Medulla oblongata (tissue), 1 donor: ENCODE results near the gene LTA.

Experiments
- DNase-seq: peaks from one replicate; pipeline ENCODE4 v3.0.0-alpha.2; 2015; ENCODE audit errors: extremely low spot score

Gene LTA

DNA sequence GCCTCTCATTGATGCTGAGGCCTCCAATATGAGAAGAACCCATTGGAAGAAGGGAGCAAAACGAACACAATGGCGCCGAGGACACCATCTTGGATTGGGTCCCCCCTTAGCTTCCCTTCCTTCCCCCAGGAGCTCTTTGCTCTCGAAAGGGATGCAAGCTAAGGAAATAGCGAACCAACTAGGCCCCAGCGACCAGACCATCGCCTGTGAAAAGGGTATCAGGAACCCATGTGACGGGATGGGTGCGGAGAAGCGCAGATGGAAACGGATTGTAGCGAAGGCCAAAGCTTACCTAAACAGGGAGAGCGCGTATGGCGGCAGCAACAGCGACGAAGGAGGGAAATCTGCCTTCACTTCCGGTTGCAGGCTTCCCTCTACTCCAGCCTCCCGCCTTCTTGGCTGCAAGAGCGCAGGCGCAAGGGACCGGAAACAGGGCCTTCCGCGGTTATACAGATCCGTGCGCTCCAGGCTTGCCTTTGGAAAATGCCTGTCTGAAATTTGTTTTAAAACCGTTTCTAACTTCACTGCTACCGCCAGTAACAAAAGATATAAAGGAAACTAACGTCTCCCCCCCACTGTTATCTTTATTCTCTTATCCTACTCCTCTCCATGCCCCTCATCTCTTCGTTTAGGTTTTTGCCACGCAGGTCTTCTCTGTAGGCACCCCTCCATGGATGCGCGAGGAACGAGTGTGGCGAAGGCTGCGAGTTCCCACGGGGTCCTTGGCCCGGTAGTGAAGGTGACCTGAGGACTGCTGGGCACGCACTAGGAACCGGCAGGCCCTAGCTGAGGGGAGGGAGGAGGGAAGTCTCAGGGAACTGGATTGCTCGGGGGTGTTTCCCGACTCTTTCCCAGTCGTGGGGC, 30.2 kb upstream of the LTA start, which contains the start of gene DDX39B:
TSS of gene DDX39B (minus strand) at position 346 of the 864 bp plus-strand sequence. CDS start 1,471 bp downstream, outside the sequence.
- DNase-seq: peak; percentile 99

DNA sequence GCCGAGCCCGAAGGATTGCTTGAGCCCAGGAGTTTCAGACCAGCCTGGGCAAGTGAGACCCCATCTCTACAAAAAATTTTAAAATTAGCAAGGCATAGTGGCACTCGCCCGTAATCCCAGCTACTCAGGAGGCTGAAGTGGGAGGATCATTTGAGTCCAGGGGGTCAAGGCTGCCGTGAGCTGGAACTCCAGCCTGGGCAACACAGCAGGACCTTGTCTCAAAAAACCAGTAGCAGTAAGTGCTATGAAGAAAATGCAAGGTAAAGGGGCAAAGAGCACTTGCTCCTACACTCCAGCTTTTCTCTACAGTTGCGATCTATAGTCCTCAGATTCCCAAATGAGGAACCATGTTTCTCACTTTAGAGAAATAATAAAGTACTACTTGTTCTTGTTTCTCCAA, 28.4 kb upstream of the LTA start:
- DNase-seq: no peak

DNA sequence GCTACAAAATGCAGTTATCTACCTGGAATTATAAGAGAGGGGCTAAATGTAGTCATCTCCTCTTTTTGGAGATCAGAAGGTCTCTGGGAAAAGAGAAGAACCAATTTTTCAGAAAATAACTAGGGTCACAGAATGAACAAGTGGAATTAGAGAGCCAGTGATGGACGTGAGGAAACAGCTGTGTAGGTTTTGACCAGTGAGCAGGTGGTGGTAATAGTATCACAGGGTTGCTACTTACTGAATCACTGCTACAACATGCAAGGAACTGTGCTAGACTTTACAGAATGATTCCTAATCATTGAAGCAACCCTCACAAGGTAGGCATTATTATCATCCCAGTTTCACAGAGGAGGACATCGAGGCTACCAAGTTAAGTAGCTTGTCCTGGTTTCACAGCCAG, 27.4 kb upstream of the LTA start:
- no peak for DNase-seq

DNA sequence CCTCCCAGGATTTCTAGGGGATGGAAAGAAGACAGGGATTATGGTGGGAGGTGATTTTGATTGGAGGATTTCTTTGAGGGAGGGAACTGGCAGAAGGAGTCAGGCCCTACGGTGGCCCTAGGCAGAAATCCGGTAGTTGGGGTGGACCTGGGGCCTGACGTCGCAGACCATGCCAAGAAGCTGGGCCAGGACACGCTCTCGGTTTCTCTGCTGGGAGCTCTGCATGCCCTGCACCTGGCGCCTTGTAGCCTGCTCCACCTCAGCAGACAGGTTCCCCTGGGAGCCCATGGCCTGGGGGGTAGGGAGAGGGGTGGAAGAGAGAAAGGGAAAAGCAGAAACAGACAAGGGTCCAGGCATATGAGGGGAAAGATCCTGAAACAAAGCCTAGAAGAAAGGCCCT, 26.8 kb upstream of the LTA start:
- no peak for DNase-seq

DNA sequence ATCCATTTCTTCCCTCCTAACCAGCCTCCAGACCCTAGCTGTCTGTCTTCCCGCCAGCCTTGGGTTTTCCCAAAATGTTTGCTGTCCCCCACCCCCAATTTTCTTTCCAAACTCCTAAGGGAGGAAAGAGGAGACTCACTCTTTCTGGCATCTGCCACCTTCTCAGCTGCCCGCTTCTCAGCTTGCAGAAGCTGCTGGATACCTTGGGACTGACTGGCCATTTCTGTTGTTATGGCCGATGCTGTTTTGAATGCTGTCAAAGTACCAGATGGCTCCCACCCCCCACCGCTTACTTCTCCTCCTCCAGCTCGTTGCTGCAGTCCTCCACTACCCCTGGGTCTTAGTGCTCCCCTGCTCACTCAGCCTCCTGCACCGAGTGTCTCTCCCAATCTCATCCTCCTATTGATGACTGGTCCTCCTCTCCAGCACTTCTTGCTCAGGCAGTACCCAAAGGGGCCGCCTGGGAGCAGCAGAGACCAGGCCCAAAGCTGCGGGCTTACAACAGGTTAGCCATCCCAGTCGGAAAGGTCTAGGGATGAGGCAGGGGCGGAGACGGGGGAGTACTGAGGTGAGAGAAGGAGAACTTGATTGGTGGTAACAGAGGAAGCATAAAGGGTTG, 25.6 kb upstream of the LTA start, which contains the start of gene ATP6V1G2:
TSS of gene ATP6V1G2 (minus strand) at position 270 of the 619 bp plus-strand sequence. CDS start at position 221, 49 bp downstream.
- peak; percentile 96 for DNase-seq

DNA sequence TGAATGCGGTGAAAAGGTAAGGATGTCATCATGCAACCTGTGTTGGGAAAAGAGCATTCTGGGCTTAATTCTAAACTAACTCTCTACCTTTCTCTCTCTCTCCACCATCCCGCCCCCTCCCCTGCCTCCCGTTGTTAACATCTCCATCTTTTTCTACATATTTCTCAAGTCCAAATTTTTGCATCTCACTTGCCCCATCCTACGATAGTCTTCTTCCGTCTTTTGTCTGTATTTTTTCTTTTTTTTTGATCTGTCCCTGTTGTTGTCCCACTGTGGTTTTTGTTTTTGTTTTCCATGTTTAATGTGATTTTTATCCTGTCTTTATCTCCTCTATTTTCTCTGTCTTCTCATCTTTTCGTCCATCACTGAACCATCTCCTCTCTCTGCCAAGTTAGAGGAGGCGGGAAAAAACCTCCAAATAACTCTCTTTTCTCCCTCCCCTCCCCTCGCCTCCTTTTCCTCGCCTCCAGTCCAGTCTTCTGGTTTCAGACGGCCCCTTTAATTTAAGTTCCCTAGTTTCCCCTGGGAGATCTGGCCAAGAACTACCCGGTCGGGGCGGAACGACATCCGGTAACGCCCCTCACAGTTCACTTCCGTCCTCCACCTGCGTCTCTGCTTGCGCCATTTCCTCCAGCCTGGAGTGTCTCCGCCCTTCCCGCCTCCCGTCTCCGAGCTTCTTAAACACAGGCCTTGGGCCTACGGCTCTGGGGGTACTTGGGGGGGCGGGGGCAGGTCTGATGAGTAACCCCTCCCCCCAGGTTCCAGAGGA, 24.9 kb upstream of the LTA start, which contains the start of gene NFKBIL1:
TSS of gene NFKBIL1 (plus strand) at position 651 of the 769 bp plus-strand sequence. CDS start at position 738, 87 bp downstream.
- DNase-seq: peak; percentile 98

DNA sequence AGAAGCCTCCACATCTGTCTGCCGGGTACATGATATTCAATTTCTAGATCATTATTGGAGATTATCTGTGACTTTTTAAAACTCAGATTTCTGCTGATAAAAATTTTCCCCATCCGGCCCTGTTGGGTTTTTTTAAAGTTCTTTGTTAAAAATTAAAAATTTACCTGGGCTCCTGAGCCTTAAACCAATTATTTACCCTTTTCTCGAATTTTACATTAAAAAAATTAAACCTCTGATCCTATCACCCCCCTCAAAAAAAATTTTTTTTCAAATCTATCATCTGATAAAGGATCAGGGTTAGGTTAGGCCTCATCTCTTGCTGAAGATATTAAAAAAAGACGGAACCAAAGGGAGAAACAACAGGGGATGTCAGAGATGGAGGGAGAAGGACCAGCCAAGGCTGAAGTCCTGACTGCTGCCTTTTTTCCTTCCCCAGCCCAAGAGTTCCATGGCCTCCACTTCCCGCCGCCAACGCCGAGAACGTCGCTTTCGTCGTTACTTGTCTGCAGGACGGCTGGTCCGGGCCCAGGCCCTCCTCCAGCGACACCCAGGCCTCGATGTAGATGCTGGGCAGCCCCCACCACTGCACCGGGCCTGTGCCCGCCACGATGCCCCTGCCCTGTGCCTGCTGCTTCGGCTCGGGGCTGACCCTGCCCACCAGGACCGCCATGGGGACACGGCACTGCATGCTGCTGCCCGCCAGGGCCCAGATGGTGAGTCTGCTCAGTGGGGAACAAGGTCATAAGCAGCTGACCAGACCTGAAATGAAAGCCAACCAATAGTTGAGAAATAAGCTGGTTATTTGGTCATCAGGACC, 24.2 kb upstream of the LTA start:
- no peak for DNase-seq

DNA sequence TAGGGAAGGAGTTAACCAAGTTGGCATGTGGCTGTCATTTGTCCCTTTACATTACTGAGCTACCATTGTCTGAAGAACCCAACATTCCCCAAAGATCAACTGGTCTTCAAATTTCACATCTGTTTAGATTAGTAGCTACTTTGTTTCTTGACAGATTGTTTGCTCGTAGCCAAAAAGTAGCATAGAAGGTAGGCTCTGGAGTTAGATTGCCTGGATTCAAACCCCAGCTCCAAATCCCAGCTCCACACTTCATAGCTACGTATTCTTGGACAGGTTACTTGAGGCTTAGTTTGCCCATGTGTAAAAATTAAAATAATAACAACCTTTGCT, 23.6 kb upstream of the LTA start:
- DNase-seq: no peak

DNA sequence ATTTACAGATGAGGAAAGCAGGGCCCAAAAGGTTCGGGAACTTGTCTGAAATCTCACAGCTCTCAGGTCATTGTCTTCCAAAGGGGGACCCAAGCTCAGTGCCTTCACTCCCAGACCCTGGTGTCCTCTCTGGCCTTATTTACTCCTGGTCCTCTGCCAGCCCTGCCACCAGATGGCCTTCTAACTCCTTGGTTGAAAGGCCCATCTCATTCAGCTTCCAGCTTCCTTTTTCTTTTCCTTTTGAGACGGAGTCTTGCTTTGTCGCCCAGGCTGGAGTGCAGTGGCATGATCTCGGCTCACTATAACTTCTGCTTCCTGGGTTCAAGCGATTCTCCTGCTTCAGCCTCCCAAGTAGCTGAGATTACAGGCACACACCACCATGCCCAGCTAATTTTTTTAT, 20.7 kb upstream of the LTA start:
- peak; percentile 71 for DNase-seq

DNA sequence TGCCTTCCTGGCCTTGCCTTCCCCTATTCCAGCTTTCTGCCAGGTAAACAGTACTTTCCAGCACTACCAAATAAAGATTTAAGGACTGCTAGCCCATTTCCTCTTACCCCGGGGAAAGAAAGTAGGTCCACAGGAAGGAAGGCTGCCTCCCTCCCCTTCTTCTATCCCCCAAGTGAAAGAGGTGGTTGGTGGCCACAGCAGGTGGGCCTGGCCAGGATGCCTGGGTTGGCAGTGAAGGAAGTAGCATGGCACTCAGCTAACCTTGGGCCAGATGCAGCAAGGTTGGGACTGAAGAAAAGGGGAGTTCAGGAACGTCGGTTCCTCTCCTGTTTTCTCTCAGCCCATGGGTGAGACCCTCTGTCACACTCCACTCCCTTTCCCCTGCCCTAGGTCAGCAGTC, 15.8 kb upstream of the LTA start:
- no peak for DNase-seq

DNA sequence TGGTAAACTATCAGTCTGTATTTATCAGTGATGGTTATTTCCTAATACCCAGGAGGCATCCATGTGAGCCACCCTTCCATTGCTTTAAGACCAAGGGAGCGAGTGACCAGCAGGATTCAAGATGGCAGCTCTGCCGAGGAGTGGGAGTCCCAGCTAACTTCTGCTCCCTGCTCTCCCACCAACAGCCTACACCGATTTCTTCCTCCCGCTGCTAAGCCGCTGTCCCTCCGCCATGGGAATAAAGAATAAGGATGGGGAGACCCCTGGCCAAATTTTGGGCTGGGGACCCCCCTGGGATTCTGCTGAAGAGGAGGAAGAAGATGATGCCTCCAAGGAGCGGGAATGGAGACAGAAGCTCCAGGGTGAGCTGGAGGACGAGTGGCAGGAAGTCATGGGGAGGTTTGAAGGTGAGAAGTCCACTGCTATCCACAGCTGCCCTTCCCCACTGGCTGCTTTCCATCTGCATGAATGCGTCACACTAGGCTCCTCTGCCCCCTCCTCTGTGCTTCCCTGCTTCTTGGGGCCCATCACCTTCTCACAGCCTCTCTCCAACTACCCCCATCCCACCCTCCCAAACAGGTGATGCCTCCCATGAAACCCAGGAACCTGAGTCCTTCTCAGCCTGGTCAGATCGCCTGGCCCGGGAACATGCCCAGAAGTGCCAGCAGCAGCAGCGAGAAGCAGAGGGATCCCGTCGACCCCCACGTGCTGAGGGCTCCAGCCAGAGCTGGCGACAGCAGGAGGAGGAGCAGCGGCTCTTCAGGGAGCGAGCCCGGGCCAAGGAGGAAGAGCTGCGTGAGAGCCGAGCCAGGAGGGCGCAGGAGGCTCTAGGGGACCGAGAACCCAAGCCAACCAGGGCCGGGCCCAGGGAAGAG, 14.4 kb upstream of the LTA start:
- DNase-seq: no peak

DNA sequence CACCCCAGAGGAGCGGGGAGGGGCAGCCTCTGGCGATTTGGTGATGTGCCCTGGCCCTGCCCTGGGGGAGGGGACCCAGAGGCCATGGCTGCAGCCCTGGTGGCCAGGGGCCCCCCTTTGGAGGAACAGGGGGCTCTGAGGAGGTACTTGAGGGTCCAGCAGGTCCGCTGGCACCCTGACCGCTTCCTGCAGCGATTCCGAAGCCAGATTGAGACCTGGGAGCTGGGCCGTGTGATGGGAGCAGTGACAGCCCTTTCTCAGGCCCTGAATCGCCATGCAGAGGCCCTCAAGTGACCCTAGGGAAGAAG, 13.8 kb upstream of the LTA start:
- DNase-seq: no peak

DNA sequence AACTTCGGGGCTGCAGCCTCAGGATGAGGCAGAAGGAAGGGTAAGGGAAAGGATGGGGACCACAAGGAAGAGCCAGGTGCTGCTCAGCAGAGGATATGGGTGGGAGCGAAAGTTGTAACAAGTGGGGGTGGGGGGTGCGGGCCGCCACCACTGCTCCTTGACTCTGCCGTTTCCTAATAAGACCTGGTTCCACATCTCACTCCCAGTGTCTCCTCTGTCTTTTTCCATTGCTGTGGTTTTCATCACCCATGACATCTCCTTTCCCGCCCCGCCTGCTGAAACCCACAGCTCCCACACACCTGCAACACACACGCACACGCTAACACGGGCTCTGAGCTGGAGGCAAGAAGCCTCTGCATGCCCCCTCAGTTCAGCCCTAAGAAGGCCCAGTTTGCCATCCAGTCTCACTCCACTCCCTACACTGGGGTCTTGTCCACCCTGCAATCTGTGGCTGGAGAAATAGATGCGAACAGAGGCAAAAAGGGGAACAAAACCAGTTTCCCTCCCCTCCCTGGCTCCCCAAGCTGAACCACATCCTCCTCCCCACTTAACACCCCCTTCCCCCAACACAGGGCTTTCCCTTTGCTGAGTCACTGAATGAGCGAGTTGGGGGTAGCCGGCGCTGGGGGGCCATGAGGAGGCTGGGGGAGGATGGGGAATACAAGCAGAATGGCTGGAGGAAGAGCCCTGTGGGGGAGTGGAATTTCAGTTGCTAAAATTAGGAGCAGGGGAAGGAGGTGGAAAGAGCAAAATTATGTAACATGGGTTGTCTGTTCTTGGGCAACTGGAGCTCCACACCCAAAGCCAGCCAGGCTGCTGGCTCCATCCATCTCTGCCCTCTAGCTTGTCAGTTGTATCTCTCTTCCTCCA, 13.2 kb upstream of the LTA start:
- DNase-seq: peak; percentile 71

DNA sequence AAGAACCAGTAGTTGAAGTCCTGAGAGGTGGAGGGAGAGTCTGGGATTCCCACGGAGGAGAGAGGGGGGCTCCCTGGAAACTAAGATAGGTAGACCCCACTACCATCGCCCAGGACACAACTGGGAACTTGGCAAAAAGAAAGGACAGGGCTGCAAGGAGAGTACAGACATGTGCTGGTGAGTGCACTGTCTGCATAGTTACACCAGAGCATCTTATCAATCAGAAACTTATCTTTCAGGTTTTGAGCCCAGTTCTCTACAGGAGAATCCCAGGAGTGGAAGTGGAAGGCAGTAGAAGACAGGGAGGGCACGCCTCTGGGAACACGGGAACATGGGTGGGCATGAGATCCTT, 12.5 kb upstream of the LTA start:
- DNase-seq: no peak

DNA sequence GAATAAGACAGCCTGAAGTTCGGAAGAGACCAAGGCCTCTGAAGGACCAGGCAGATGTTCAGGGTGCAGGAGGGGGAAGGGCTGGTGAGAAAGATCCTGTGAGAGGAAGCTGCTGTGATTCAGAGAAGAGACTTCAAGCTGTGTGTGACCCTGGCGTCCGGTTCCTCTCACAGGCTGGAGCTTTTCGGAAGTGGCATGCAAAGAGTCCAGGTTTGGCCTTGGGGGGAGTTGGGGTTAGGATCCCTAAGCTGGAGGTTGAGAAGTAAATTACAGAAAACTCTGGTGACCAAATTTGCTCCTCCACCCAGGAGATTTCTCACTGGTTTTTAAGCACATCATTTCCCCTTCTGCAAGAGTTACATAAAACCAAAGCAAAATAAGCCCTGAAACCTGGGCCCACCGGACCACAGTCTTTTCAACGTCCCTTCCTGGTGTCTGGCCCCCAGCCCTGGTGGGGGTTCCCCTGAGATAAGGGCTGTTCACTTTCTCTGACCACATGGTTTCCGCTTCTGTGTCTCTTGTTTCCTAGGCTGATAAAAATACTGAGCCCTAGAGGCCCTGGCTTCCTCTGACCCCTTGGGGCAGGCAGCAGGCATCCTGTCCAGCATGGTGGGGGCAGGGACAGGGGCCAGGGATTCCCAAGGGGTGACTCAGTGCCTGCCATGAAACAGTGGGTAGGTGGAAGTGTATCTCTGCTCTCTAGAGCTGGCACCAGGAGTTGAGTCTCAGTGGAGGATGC, 12.0 kb upstream of the LTA start:
- DNase-seq: peak; percentile 78

DNA sequence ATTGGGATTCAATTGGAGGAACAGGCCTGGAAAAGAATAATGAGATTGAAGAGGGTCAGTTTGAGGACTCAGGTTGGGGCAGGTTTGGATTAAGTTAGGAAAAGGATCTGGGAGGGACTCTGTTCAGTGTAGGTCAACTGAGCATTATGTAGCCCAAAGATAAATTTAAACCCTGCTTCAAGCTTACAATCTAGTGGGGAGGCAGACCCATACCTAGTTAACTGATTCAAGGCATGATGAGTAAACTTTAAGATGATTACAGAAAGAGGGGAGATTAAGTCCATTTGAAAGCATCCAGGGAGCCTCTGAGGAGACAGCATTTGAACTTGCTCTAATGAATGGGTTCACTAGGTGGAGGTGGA, 11.4 kb upstream of the LTA start:
- DNase-seq: no peak

DNA sequence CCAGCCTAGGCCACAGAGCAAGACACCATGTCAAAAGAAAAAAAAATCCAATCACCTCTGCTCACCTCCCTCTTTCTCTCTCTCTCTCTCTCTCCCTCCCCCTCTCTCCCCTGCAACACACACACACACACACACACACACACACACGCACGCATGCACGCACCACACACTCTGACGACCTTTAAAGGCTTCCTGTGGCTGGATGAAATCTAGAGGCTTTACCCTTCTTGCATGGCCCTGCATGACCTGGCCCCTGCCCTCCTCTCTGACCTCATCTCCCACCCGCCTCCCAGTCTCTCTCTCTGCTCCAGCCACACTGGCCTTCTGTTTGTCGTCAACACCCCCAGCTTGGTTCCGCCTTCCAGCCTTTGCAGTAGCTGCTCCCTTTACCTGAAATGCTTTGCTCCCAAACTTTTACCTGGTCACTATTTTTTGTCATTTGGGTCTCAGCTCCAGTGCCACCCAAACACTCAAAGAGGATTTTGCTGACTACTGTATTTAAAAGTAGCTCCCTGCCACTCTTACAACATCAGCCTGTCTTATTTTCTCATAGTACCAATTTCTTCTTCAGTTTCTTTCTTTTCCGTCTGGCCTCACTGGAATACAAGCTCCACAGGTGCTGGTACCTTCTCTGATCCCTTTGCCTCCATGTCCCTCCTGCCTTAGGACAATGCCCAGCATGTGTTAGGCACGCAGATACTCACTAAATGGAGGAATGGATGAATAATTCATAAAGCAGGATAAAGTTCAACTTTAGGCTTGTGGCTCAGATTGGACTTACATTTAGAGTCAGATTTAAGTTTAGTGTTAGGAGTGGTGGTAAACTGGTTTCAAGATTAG, 4.3 kb upstream of the LTA start:
- DNase-seq: no peak

DNA sequence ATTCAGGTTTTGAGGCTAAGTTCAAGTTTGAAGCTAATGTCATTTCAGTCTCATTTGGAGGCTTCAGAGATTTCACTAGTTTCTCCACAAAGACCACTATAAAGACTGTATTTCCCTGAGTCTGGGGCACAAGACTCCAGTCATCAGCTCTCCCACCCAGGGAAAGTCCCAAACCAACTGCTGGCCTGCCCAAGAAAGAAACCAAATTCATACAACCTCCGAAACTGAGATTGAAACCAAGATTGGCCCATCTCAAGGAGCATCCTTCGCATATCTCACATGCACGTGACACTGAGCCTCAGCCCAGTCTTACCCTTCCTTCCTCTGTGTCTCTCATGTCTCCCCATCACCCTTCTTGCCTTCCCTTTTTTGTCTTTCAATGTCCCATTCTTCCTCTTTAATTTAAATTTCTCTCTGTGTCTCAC, 3.5 kb upstream of the LTA start:
- DNase-seq: peak; percentile 52
